8988T (cell line): Measurements from ENCODE around the gene SH3PXD2A.

Experiments used
- DNase-seq: peaks from one replicate; pipeline ENCODE4 v3.0.0; 2011

Gene SH3PXD2A, protein sequence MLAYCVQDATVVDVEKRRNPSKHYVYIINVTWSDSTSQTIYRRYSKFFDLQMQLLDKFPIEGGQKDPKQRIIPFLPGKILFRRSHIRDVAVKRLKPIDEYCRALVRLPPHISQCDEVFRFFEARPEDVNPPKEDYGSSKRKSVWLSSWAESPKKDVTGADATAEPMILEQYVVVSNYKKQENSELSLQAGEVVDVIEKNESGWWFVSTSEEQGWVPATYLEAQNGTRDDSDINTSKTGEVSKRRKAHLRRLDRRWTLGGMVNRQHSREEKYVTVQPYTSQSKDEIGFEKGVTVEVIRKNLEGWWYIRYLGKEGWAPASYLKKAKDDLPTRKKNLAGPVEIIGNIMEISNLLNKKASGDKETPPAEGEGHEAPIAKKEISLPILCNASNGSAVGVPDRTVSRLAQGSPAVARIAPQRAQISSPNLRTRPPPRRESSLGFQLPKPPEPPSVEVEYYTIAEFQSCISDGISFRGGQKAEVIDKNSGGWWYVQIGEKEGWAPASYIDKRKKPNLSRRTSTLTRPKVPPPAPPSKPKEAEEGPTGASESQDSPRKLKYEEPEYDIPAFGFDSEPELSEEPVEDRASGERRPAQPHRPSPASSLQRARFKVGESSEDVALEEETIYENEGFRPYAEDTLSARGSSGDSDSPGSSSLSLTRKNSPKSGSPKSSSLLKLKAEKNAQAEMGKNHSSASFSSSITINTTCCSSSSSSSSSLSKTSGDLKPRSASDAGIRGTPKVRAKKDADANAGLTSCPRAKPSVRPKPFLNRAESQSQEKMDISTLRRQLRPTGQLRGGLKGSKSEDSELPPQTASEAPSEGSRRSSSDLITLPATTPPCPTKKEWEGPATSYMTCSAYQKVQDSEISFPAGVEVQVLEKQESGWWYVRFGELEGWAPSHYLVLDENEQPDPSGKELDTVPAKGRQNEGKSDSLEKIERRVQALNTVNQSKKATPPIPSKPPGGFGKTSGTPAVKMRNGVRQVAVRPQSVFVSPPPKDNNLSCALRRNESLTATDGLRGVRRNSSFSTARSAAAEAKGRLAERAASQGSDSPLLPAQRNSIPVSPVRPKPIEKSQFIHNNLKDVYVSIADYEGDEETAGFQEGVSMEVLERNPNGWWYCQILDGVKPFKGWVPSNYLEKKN

DNA sequence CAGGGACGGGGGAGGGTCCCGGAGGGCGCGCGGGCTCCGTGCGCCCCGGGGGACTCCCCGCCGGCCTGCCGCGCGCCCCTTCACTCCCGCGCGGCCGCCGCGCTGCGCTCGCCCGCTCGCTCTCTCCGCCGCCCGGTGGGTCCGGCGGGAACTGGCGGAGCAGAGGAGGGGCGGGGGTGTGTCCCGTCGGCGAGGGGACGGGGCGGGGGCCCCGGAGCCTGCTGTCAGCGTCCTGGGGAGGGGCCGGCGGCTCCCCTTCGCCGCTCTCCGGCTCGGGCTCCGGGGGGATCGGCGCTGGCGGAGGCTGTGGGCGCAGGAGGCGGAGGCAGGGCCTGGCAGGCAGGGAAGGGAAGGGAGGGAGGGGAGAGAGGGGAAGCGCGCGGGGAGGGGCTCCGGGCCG, at the start of gene SH3PXD2A:
Gene SH3PXD2A (minus strand): TSS at position 153 of the 400 bp plus-strand sequence. CDS start 310 bp downstream, outside the sequence.
- DNase-seq: peak; percentile 82

GRCh38 chr10:103901299-103901698, 45.9 kb upstream of the SH3PXD2A start:
- DNase-seq: no peak

DNA sequence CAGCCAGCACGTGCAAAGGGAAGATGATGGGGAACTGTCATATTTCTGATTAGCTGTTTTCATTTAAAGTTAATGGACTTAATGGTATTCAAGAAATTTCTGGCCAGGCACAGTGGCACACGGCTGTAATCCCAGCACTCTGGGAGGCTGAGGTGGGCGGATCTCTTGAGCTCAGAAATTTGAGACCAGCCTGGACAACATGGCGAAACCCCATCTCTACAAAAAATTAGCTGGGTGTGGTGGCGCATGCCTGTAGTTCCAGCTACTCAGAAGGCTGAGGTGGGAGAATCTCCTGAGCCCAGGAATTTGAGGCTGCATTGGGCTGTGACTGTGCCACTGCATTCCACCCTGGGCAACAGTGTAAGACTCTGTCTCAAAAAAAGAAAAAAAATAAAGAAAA, 43.9 kb upstream of the SH3PXD2A start:
- no peak for DNase-seq

DNA sequence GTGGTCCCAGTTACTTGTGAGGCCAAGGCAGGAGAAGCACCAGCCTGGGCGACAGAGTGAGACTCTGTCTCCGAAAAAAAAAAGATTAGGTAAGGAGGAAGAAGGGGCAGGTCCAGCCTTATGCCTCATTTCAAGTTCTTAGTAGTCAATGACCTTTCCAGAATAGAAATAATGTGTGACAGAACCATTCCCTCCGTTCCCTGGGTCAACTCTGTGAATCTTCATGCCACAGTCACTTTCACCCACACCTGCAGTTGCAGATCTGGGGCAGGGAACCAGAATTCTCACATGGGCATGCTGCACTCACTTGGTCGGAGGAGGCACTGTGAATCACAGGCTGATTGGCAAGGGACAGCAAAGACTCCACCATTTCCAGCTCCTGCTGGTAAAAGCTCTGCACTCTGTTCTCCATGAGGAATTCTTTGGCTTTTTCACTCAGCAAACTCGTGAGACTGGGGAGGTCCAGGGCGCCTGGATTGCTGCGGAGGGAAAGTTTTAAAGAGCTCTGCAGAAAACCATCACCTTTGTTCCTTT, 41.9 kb upstream of the SH3PXD2A start:
- DNase-seq: no peak

- DNase-seq: no peak
Observed at GRCh38 chr10:103896225-103896624, 40.8 kb upstream of the SH3PXD2A start.

GRCh38 chr10:103895411-103896186, 40.2 kb upstream of the SH3PXD2A start:
- DNase-seq: no peak

GRCh38 chr10:103894441-103894864, 39.1 kb upstream of the SH3PXD2A start:
- no peak for DNase-seq

DNA sequence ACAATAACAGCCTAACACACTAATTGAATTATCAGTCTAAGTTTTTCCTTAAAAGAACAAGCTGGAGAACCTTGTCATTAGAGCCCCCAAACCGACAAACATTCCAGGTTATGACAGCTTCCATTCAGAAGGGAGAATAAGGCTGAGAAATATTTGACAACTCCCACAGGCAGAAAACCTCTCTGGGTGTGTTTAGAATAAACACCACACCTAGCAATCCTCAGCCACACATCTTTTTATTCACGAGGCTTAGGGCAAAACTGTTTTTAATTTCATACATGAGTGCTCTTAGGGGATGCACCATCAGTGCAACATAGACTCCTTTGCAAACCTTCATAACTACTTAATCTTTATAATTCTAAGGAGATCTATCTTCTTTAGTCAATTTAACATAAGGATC, 38.4 kb upstream of the SH3PXD2A start:
- no peak for DNase-seq

DNA sequence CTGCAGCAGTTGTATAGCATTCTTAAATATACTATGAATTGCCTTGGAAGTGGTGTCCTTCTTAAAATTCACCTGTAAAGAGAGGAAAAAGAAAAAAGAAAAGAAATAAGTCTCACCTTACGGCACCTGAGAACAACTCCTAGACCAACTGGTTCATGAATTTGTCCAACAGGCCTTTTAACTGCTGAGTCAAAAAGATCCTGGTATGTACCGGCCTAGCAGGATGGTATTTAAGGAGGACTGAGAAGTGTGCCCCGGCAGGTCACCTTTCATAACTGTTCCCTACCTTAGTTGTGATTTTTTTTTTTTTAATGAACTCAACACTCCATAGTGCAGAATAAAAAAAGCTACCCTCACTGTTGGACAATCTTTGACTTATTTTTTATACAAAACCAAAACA, 36.8 kb upstream of the SH3PXD2A start:
- no peak for DNase-seq

DNA sequence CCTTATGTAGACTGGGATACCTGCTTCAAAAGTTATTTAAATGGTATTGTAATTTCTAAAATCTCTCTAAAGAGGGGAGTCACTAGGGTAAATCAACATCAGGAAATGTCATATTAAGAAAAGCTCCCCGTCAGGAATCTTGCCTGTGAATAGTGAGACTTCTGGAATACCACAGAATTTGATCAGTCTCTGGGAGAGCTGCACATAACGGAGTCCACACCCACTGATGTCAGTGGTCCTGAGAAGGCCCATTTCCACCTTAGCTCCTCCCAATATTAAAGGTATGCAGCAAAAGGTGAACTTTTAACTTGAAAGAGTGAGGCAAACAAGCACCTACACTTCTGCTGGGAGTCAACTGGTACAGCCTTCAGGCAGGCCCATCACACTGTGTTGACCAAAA, 35.3 kb upstream of the SH3PXD2A start:
- no peak for DNase-seq

- no peak for DNase-seq
Observed at GRCh38 chr10:103890194-103890658, 34.9 kb upstream of the SH3PXD2A start.

DNA sequence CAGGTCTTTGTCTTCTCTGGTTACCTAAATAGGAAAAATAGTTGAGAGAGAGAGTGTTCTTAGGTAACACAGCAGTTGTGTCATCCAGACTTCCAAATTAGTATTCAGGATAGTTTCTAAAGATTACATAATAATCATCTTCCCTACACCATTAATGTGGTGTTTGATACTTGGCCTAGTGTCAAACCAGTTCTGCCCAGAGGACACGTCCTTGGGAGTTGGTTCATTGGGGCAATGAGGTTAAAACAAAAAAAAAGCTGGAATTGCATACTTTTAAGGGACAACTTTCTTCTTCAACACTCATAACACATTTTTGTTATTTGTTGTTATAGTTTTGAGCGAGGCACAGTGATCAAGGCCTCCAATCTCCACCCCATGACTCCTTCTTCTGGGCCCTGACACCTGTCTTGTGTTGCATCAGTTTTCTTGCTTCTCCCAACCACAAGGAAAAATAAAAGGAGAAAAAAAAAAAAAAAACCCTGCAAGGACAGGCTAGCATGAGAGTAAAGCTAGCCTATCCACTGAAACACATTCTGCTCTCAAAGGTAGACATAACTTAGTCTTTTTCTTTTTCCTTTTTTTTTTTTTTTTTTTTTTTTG, 33.8 kb upstream of the SH3PXD2A start:
- no peak for DNase-seq

GRCh38 chr10:103888113-103888841, 32.9 kb upstream of the SH3PXD2A start:
- no peak for DNase-seq

DNA sequence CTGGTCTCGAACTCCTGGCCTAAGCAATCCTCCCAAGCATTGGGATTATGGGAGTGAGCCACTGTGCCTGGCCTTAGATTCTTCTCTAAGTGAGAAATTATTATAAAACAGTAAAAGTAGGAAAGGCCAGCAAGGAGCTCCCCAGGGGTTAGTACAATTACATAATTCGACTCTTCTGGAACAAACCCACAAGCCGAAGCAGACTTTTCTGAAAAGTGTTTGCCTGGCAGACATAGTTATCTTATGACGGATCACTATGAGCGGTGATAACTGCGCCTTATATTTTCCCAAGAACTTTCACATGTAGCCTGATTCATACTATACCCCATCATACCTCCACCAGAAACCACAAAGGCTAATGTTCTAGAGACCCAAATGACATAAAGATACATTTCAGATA, 30.2 kb upstream of the SH3PXD2A start:
- DNase-seq: no peak

DNA sequence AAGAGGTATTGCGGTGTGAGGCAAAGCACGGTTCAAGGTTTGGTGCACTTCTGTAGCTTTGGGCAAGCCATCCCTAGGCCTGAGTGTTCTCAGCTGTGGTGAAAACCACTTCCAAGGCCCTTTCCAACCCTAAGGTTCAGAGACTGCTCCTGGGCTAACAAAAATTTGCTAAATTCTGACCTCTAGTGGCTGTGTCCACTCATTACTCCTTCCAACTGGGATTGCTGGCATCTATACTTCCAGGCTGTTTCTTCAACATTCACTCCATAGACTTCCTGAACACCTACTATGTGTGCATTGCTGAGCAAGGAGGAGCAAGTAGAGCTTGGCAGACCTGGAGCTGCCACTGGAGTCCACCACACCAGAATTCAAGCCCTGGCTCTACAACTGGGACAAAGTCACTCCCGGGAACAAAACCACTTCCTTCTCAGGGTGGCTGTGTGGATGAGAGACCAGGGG, 29.3 kb upstream of the SH3PXD2A start:
- peak; percentile 48 for DNase-seq

DNA sequence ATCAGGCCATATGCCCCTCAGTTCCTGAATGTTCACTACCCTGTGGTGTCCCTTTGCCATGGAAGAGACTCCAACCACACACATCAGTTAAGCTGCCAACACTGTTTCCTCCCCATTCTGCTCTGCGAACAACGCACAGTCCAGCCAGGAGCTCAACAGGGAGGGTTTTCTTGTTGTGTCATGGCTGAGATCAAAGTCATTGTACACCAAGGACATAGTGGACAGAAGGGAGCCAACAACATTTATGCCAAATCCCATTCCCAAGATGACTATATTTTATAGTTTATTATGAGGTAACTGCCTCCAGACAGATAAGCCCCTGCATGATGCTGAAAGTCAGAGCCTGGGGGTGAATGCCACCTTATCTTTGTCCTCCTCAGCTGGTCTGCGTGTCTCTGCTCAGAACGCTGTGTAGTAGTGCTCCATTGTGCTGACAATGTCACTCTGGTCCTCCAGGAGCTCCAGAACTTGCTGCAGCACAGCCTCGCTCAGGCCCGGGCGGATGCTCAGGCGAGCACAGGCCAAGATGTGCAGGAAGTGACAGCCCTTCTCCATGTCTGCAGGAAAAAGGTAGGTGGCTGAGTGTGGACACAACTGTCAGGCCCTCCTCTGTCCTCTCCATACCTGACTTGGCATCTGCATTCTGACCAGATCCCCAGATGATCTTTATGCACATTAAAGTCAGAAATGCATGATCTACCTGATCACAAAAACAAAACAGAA, 27.1 kb upstream of the SH3PXD2A start:
- no peak for DNase-seq

- DNase-seq: no peak
Observed at GRCh38 chr10:103881416-103882284, 26.3 kb upstream of the SH3PXD2A start.

- no peak for DNase-seq
Observed at GRCh38 chr10:103879831-103880230, 24.5 kb upstream of the SH3PXD2A start.

- no peak for DNase-seq
Observed at GRCh38 chr10:103879409-103879808, 24.0 kb upstream of the SH3PXD2A start.
